Astrocyte (in vitro differentiated cells and primary cell): Measurements from ENCODE around the gene ARHGAP1.

Experiments
- CTCF ChIP-seq: IDR thresholded peaks from 2 replicates; pipeline ENCODE4 v1.5.1; 2011; ENCODE audit warnings: low read depth, mild to moderate bottlenecking, inconsistent platforms, low read length, moderate library complexity; ENCODE audit not compliant: insufficient read depth
- EZH2 ChIP-seq: IDR thresholded peaks from 2 replicates; pipeline ENCODE4 v1.6.1; 2012; ENCODE audit warnings: mild to moderate bottlenecking, low read length, inconsistent platforms; ENCODE audit not compliant: insufficient read depth

- TF ChIP-seq CTCF, result no peak
- TF ChIP-seq EZH2, result no peak
Measured at GRCh38 chr11:46655631-46656030, 44.8 kb downstream of the ARHGAP1 start.
